ENCODE data around the gene CITED1.

DNA sequence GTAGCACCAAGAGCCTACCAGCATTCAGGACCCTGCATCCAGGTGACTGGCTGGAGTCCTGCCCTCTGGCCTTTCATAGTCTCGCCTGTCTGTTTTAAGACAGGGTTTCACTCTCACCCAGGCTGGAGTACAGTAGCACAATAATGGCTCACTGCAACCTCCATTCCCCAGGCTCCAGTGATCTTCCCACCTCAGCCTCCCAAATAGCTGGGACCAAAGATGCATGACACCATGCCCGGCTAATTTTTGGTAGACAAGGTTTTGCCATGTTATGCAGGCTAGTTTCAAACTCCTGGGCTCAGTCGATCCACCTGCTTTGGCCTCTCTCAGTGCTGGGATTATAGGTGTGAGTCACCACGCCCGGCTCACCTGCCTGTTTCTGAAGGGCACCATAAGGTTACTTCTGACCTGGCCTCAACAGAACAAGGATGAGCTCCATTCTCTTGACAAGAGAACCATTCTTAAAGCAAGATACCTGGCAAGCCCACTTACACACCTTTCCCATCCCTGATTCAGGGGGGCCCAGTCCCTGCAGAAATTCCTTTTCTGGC, 35.3 kb downstream of the CITED1 start:
- TF ChIP-seq, protein P1, sequence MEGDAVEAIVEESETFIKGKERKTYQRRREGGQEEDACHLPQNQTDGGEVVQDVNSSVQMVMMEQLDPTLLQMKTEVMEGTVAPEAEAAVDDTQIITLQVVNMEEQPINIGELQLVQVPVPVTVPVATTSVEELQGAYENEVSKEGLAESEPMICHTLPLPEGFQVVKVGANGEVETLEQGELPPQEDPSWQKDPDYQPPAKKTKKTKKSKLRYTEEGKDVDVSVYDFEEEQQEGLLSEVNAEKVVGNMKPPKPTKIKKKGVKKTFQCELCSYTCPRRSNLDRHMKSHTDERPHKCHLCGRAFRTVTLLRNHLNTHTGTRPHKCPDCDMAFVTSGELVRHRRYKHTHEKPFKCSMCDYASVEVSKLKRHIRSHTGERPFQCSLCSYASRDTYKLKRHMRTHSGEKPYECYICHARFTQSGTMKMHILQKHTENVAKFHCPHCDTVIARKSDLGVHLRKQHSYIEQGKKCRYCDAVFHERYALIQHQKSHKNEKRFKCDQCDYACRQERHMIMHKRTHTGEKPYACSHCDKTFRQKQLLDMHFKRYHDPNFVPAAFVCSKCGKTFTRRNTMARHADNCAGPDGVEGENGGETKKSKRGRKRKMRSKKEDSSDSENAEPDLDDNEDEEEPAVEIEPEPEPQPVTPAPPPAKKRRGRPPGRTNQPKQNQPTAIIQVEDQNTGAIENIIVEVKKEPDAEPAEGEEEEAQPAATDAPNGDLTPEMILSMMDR (conservative IDR thresholded peaks at IDR 0.05; ENCODE audit: low read length): no peak
- no peak for TF ChIP-seq EZH2phosphoT487 (IDR thresholded peaks at IDR 0.05; ENCODE audit: borderline replicate concordance)

Data from Loucy (cell line).